ENCODE measurements around the gene TGM6. TPM values are rescaled to one million over a fixed set of nuclear protein-coding genes. Genes with fewer than 3 reads are reported as not detected.

Gene TGM6
- total and polyA plus RNA-seq, 9 of the 15 experiments (the other 6 are each of a cell fraction or from before 2014, with no cell fraction given) = not detected

DNA sequence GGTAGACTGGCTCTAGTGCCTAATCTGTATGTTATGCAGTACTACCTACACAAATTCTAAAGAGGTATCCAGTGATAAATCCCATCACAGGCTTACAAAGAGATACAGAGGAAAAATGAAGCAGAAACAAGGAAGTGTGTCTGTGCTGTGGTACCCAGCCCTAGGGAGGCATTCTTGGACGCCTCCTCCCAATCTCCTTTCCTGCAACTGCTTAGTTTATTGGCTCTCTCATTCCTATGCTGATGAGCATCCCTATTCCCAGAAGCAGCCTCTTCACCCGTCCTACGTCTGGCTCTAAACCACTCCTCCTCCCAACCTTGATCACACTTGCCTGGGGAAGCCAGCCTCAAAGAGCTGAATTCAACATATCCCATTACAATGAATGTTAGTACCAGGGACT is 34.5 kb upstream of the TGM6 start (continued):
- TF ChIP-seq, protein P1, sequence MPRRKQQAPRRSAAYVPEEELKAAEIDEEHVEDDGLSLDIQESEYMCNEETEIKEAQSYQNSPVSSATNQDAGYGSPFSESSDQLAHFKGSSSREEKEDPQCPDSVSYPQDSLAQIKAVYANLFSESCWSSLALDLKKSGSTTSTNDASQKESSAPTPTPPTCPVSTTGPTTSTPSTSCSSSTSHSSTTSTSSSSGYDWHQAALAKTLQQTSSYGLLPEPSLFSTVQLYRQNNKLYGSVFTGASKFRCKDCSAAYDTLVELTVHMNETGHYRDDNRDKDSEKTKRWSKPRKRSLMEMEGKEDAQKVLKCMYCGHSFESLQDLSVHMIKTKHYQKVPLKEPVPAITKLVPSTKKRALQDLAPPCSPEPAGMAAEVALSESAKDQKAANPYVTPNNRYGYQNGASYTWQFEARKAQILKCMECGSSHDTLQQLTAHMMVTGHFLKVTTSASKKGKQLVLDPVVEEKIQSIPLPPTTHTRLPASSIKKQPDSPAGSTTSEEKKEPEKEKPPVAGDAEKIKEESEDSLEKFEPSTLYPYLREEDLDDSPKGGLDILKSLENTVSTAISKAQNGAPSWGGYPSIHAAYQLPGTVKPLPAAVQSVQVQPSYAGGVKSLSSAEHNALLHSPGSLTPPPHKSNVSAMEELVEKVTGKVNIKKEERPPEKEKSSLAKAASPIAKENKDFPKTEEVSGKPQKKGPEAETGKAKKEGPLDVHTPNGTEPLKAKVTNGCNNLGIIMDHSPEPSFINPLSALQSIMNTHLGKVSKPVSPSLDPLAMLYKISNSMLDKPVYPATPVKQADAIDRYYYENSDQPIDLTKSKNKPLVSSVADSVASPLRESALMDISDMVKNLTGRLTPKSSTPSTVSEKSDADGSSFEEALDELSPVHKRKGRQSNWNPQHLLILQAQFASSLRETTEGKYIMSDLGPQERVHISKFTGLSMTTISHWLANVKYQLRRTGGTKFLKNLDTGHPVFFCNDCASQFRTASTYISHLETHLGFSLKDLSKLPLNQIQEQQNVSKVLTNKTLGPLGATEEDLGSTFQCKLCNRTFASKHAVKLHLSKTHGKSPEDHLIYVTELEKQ (CRISPR knock-in tag; IDR thresholded peaks at IDR 0.05) = no peak
- TF ChIP-seq COPS2 (conservative IDR thresholded peaks at IDR 0.05) (no peak), ZNF707 (CRISPR knock-in tag; conservative IDR thresholded peaks at IDR 0.05) (no peak), SRF (CRISPR knock-in tag; IDR thresholded peaks at IDR 0.05) (no peak)
- TF ChIP-seq, protein P2, sequence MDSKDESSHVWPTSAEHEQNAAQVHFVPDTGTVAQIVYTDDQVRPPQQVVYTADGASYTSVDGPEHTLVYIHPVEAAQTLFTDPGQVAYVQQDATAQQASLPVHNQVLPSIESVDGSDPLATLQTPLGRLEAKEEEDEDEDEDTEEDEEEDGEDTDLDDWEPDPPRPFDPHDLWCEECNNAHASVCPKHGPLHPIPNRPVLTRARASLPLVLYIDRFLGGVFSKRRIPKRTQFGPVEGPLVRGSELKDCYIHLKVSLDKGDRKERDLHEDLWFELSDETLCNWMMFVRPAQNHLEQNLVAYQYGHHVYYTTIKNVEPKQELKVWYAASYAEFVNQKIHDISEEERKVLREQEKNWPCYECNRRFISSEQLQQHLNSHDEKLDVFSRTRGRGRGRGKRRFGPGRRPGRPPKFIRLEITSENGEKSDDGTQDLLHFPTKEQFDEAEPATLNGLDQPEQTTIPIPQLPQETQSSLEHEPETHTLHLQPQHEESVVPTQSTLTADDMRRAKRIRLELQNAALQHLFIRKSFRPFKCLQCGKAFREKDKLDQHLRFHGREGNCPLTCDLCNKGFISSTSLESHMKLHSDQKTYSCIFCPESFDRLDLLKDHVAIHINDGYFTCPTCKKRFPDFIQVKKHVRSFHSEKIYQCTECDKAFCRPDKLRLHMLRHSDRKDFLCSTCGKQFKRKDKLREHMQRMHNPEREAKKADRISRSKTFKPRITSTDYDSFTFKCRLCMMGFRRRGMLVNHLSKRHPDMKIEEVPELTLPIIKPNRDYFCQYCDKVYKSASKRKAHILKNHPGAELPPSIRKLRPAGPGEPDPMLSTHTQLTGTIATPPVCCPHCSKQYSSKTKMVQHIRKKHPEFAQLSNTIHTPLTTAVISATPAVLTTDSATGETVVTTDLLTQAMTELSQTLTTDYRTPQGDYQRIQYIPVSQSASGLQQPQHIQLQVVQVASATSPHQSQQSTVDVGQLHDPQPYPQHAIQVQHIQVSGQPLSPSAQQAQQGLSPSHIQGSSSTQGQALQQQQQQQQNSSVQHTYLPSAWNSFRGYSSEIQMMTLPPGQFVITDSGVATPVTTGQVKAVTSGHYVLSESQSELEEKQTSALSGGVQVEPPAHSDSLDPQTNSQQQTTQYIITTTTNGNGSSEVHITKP (IDR thresholded peaks at IDR 0.05; ENCODE audit: partially characterized antibody) = no peak

Data from K562 (cell line).